Tibial artery (tissue), 4 donors: Measurements from ENCODE around the gene CAMTA1.

Source experiments
- DNase-seq, 2 donors: peaks; one replicate each; pipeline ENCODE4 v3.0.0-alpha.2; 2019
- H3K27ac ChIP-seq, 2 donors: fragments of 200-600 bp; sonication (generic) in 1 of 2; 1 replicate in 1 of 2; 2 replicates in 1 of 2; pipeline ENCODE4 v1.5.1; 2018 to 2019; ENCODE audit warnings: mild to moderate bottlenecking in 1 of 2
- H3K27me3 ChIP-seq, 2 donors: fragments of 200-600 bp; sonication (generic) in 1 of 2; one replicate each; pipeline versions ENCODE4 v1.5.1 to v1.6.0; 2016 to 2019
- H3K36me3 ChIP-seq, 3 donors: fragments of 200-600 bp; sonication (generic) in 2 of 3; one replicate each; pipeline ENCODE4 v1.5.1; 2016 to 2019; ENCODE audit warnings: mild to moderate bottlenecking in 2 of 3
- H3K4me1 ChIP-seq, 4 donors: fragments of 200-600 bp; sonication (generic) in 2 of 4; 1 replicate in 3 of 4; 2 replicates in 1 of 4; pipeline ENCODE4 v1.5.1; 2016 to 2019
- H3K4me3 ChIP-seq, 2 donors: fragments of 200-600 bp; sonication (generic) in 1 of 2; 1 replicate in 1 of 2; 2 replicates in 1 of 2; pipeline ENCODE4 v1.5.1; 2018 to 2019; ENCODE audit warnings: mild to moderate bottlenecking in 2 of 2
- H3K9me3 ChIP-seq, 3 donors: fragments of 200-600 bp; sonication (generic) in 1 of 3; one replicate each; pipeline ENCODE4 v1.5.1; 2016 to 2019
- intact Hi-C: fragments of 100-400 bp; cut with DNase I; formaldehyde crosslinking; loops from one replicate; pipeline ENCODE4 v1.15.0; 2023; ENCODE audit warnings: low total_unique reads
- TF ChIP-seq, protein P1 (sequence below), 2 experiments: fragments of 200-600 bp in 1 of 2; fragments of 450-650 bp in 1 of 2; IDR thresholded peaks; one replicate each; pipeline ENCODE4 v1.5.1; 2017 to 2019; ENCODE audit warnings: antibody characterized with exemption in 2 of 2, mild to moderate bottlenecking in 1 of 2, moderate library complexity in 1 of 2

Gene CAMTA1

DNA sequence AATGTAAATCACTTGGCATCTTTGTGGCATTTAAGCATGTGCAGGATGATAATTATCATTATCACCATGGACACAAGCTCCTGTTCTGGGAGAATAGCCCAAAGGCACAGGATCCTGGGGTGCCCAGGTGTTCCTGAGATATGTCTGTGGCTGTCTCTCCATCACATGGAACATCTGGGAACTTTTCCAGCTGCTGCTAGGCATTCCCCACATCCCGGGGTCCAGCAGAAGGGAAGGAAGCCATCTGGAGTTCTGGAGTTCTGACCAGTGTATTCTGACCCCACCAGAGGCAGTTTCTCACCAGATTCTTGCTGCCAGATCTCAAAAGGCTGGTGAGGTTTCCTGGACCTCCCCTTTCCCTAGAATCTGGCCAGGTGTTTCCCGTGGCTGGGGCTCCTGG, 726.1 kb downstream of the CAMTA1 start:
- DNase-seq = no peak
- Histone ChIP-seq H3K27ac (no peak overlapping the region), H3K36me3 (no peaks in the 10 kb centered on the region), H3K27me3 (peaks cover 0 to 35% of the 10 kb centered on the region in 2 donors), H3K4me1 (no peaks in the 10 kb centered on the region), H3K9me3 (no peaks in the 10 kb centered on the region), H3K4me3 (no peak overlapping the region)
- intact Hi-C loops = no loop called here
- TF ChIP-seq, protein P1, sequence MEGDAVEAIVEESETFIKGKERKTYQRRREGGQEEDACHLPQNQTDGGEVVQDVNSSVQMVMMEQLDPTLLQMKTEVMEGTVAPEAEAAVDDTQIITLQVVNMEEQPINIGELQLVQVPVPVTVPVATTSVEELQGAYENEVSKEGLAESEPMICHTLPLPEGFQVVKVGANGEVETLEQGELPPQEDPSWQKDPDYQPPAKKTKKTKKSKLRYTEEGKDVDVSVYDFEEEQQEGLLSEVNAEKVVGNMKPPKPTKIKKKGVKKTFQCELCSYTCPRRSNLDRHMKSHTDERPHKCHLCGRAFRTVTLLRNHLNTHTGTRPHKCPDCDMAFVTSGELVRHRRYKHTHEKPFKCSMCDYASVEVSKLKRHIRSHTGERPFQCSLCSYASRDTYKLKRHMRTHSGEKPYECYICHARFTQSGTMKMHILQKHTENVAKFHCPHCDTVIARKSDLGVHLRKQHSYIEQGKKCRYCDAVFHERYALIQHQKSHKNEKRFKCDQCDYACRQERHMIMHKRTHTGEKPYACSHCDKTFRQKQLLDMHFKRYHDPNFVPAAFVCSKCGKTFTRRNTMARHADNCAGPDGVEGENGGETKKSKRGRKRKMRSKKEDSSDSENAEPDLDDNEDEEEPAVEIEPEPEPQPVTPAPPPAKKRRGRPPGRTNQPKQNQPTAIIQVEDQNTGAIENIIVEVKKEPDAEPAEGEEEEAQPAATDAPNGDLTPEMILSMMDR (IDR thresholded peaks at IDR 0.05) = no peak

DNA sequence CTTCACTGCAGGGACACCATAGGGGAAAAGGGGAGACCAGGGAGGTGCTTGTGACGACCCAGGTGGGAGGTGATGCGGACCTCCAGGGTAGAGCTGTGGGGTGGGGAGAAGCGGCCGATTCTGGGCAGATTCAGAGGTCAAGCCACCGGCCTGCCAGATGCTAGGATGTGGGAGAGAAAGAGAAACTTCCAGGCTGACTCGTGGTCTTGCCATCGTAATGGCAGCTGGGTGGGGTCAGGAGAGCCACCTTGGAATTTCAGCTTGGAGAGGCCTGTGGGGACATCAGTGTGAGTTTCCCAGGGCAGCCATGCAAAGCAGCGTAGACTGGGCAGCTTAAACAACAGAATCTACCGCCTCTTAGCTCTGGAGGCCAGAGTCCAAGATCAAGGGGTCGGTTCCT, 727.8 kb downstream of the CAMTA1 start:
- no peaks in the 10 kb centered on the region for H3K4me1 ChIP-seq
- H3K36me3 ChIP-seq = no peaks in the 10 kb centered on the region
- H3K27ac ChIP-seq = no peak overlapping the region
- no peak overlapping the region for H3K4me3 ChIP-seq
- peaks cover 0 to 38% of the 10 kb centered on the region in 2 donors for H3K27me3 ChIP-seq
- no peak for DNase-seq
- intact Hi-C loops = no loop called here
- no peaks in the 10 kb centered on the region for H3K9me3 ChIP-seq
- TF ChIP-seq, protein P1 (IDR thresholded peaks at IDR 0.05) = no peak

GRCh38 chr1:7515175-7515574, 729.9 kb downstream of the CAMTA1 start:
- H3K9me3 ChIP-seq = no peaks in the 10 kb centered on the region
- H3K36me3 ChIP-seq = no peaks in the 10 kb centered on the region
- TF ChIP-seq, protein P1 (IDR thresholded peaks at IDR 0.05) = no peak
- H3K4me1 ChIP-seq = no peaks in the 10 kb centered on the region
- peaks cover 0 to 48% of the 10 kb centered on the region in 2 donors for H3K27me3 ChIP-seq
- no peak for DNase-seq
- no peak overlapping the region for H3K4me3 ChIP-seq
- intact Hi-C loops = no loop called here
- no peak overlapping the region for H3K27ac ChIP-seq

GRCh38 chr1:7515904-7516303, 730.6 kb downstream of the CAMTA1 start:
- no peaks in the 10 kb centered on the region for H3K4me1 ChIP-seq
- H3K9me3 ChIP-seq = no peaks in the 10 kb centered on the region
- TF ChIP-seq, protein P1 (IDR thresholded peaks at IDR 0.05) = no peak
- H3K4me3 ChIP-seq = no peak overlapping the region
- no peak overlapping the region for H3K27ac ChIP-seq
- intact Hi-C loops = no loop called here
- no peaks in the 10 kb centered on the region for H3K36me3 ChIP-seq
- DNase-seq = no peak
- H3K27me3 ChIP-seq = peaks cover 0 to 43% of the 10 kb centered on the region in 2 donors

DNA sequence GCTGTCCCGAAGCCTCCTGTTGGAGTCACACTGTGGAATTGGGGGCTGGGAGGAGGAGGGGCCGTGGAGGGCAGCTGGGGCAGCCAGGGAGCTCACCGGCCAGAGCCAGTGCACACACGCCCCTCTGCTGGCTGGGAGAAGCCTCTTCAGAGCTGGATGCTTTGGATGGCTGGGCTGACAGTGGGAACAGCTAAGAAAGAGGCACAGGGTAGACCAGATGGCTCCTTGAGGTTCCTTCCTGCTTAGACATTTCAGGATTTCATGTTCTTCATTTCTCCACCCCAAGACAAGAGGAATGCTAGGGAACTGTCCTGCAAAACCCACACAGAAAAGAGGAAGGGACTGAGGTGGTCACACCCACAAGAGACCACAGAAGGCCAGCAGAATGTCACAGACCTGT, 731.1 kb downstream of the CAMTA1 start:
- peaks cover 0 to 43% of the 10 kb centered on the region in 2 donors for H3K27me3 ChIP-seq
- no peaks in the 10 kb centered on the region for H3K9me3 ChIP-seq
- H3K4me3 ChIP-seq = no peak overlapping the region
- H3K36me3 ChIP-seq = no peaks in the 10 kb centered on the region
- DNase-seq = no peak
- intact Hi-C loops = no loop called here
- TF ChIP-seq, protein P1 (IDR thresholded peaks at IDR 0.05) = no peak
- H3K27ac ChIP-seq = no peak overlapping the region
- no peaks in the 10 kb centered on the region for H3K4me1 ChIP-seq

GRCh38 chr1:7516929-7517328, 731.7 kb downstream of the CAMTA1 start:
- no peaks in the 10 kb centered on the region for H3K36me3 ChIP-seq
- no peaks in the 10 kb centered on the region for H3K9me3 ChIP-seq
- no peak for DNase-seq
- H3K27ac ChIP-seq = no peak overlapping the region
- intact Hi-C loops = no loop called here
- no peaks in the 10 kb centered on the region for H3K4me1 ChIP-seq
- H3K4me3 ChIP-seq = no peak overlapping the region
- H3K27me3 ChIP-seq = peaks cover 0 to 43% of the 10 kb centered on the region in 2 donors
- TF ChIP-seq, protein P1 (IDR thresholded peaks at IDR 0.05) = no peak
